HG03457 (cell line): Measurements from ENCODE around the gene PTPRN2.

Source experiments
- ATAC-seq: cut with Tn5 transposase; IDR thresholded peaks from one replicate; pipeline ENCODE4 v1.9.1; 2021; ENCODE audit warnings: moderate number of reproducible peaks; ENCODE audit not compliant: unreplicated experiment

PTPRN2 gene

DNA sequence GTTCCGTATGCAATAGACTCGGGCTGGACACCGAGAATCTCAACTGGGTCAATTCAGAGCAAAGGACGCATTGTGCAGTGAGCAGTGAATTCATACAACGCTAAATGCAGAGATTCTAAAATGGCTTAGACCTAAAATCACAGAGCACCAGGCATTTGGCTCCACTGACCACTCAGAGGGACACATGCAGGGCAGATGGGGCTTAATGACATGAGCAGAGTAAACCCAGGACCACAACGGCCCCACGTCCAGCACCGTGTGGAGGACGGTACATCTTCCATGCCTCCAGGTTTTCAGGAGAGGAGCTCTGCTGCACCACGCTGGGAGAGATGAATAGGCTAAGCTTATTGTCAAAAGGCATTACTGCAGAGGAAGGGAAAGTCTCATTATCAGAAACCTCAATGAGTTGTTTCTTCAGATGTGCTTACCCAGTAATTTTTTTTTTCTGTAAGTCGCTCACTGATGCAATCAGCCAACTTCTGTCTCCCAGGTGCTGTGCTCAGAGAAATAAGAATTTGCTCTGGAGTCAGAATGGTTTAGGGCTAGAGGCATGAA is 555.0 kb downstream of the PTPRN2 start:
- ATAC-seq, result no peak

DNA sequence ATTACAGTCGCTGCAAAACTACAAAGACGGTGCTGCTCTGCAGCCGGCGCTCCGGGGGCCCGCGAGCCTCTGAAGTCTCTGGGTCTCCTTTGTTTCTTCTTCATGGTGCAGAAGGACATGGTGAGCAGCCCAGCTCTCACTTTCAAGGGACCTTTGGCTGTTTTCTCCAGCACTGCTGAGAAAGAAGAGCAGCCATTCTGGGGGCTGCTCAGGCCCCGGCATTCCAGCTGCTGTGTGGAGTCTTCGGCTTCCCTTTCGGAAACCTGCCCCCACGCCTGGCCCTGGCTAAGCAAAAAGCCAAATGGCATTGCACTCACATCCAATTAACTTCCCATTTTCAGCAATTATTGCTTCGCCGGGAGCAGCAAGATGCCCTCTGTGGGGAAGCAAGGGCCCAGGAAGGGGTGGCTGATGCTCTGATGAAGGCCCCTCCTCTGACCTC is 555.7 kb downstream of the PTPRN2 start:
- ATAC-seq, result no peak

DNA sequence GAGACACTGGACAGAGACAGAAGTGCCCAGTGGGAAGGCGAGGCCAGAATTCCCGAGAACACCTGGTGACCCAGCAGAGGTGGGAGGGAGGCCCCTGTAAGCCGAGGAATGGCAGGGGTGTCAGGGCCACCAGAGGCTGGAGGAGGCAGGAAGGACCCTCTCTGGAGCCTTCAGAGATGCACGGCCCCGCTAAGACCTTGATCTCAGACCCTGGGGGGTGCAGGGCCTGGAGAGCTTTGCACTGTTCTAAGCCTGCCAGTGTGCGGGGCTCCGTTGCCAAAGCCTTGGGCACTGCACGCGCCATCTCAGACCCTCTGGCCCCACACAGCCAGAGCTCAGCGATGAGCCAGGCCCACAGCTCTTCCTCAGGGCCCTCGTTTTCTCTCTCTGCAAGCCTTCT is 557.1 kb downstream of the PTPRN2 start:
- no peak for ATAC-seq

DNA sequence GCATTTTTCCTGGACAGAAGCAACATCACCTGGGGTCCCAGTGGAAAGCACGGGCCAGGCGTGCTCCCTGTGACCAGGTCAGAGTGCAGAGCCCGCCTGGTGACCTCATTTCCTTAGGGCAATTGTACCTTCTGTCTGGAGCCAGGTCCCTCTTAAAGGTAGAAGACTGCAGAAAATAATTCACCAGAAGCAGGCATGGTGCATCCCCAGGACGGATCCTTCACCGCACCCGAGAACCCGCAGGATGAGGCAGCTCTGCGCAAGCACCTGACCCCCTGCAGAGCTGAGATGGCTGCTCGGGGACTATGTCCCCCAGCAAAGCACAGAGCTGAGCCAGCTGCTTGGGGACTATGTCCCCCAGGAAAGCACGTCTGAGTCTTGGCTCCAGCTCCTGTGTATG is 557.6 kb downstream of the PTPRN2 start:
- no peak for ATAC-seq

DNA sequence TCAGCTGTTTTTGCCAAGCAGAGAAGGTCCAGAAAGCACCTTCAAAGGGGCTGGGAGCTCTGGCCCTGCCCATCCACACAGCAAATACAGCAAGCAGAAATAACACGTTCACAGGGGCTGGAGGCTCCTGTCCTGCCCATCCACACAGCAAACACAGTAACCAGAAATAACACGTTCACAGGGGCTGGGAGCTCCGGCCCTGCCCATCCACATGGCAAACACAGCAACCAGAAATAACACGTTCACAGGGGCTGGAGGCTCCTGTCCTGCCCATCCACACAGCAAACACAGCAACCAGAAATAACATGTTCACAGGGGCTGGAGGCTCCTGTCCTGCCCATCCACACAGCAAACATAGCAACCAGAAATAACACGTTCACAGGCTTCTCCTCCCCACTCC is 558.1 kb downstream of the PTPRN2 start:
- ATAC-seq, result no peak

DNA sequence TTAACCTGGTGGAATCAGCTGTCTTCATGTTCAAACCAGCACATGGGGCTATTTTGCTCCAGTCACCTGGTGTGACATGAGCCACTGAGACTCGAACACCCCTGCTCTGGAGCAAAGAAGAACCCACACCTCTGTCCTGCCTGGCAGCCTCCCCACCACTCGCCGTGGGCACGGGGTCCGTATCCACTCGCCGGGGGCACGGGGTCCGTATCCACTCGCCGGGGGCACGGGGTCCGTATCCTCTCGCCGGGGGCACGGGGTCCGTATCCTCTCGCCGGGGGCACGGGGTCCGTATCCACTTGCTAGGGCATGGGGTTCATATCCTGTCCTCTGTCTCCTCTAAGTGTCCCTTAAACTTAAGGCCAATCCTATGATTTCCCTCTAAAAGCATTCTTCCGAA is 558.7 kb downstream of the PTPRN2 start:
- no peak for ATAC-seq

DNA sequence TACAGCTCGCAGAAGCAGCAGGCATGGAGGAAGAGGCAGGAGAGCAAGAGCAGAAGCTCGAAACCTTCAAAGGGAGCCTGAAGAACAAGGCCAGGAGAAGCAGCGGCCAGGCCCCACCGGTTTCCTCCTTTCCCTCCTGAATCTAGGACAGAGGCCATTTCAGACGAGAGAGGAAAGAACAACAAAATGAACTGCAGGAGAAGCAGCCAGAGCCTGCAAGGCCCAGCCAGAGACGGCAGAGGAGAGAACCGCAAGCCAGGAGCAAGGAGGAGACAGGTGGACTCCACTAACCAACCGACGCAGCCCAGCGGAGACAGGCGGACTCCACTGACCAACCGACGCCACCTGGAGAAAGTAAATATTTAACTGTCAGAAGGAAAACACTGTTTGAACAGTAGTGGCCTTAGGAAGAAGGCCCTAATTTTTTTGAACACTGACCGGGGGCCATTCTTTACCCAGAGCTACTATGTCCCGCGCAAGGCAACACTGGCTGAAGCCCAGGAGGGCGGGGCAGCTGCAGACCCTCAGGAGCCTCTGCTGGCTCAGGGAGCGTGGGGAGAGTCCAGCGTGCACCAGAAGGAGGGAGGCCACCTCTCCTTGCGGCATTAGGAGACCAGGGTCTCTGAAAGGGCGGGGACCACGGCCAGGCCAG is 559.2 kb downstream of the PTPRN2 start:
- ATAC-seq, result no peak

DNA sequence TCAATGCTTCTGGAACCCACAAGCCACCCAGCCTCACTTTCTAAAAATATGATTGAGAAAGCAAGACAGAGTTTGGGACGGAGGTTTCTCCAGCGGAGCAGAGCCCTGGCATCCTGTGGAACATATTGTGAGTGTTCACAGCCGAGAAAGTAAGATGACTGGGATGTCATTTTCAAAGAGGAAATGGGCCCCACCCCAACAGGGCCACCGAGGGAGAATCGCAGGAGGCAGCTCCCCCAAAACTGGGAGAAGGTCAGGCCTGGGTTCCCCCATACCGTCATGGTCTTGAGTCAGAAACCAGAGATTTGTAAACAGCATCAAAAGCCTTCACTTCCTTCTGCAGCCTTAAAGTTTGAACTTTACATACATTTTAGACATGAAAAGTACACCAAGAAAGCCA is 560.0 kb downstream of the PTPRN2 start:
- ATAC-seq, result no peak

DNA sequence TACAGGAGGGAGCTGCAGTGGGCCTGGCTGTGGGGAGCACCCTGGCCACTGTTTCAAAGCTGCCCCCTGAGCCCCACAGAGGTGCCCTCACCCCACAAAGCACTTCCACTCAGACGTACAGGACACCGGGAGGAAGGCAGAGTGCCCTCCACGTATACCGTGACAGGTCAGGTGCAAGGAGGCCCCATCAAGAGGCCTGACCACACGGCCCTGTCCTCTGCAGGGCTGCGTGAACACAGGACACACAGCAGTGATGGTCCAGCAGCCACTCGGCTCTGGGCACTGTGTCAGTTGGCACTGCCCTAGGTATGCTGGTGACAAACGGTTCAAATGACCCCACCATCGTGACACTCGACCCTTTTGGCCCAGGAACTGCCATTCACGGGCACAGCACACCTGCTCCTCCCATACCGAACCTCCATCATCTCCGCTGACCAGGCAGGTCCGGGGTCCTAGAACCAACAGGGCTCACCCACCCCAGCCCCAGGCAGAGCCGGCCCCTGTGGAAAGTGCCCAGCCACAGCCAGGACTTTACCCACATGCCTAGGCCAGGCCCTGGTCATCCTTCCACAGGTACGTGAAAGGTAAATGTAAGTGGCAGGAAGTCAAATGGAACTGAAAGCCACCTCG is 560.9 kb downstream of the PTPRN2 start:
- ATAC-seq, result no peak

DNA sequence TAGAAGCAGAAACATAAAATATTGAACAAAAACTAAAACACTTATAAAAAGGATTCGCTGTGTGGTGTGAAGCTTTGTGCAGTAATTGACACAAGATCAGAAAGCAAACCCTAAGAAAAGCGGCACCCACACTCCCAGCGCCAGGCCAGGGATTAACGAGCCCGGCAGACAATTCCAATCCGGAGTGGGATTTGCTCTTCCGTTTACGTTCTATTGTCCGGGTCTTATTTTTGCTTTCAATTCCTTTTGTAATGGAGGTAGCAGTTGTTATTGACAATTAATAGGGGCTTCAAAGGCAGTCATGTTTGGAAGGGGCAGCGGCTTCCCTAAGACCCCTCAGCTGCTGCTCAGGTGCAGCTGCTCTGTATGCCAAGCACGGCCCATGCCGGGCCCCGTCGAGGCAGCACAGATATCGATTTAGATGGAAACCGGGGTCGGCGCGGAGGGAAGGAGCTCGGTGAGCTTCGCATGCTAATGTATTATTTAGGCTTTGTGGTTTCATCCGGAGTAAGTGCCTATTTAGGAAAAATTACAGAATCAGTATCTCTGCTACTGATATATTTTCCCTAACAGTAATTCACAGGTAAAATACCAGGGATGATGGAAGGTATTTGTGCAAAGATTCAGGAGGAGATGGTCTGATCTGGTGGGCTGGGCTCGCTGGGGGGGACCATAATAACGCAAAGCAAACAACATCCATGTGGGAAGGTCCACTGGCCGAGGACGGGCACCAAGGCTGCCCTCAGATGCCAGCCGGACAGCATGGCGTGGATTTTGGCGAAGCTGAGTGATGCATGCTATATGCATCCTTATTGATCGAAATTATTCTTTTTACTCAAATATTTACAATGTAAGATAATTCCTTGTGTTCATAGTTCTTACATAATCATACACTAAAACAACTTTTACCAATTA is 561.7 kb downstream of the PTPRN2 start:
- no peak for ATAC-seq

DNA sequence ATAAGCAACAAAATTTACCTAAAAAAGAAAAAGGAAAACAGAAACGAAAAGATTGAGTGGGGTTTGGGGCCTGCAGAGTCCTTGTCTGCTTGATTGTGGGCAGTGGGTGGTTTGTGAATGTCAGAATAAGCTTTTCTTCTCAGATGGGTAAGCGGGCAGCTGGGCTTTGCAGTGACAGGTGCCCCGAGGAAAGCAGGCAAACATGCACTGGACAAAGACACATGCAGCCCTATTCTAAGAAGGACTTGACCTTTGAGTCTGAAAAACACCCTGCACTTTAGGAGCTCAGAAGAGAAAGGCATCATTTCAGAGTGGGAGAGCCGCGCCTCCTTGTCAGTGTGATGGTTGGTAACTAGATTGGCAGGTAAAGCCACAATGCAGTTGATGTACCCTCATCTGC is 562.7 kb downstream of the PTPRN2 start:
- ATAC-seq, result no peak

DNA sequence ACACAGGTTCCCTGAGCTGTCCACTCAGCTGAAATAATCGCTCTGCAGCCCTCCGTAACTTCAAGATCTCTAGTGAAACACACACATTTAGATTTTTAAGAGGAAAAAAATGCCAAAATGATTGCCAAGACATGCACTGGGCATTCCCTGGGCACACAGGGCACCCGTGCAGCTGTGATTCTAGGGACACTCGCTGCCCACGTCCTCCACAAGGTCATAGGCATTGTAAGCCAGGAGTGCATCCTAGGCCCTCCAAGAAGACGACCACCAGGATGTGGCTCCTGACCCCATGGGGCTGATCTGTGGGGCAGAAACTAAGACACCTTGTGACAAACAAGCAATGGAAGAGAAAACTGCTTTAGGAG is 563.3 kb downstream of the PTPRN2 start:
- ATAC-seq, result no peak

DNA sequence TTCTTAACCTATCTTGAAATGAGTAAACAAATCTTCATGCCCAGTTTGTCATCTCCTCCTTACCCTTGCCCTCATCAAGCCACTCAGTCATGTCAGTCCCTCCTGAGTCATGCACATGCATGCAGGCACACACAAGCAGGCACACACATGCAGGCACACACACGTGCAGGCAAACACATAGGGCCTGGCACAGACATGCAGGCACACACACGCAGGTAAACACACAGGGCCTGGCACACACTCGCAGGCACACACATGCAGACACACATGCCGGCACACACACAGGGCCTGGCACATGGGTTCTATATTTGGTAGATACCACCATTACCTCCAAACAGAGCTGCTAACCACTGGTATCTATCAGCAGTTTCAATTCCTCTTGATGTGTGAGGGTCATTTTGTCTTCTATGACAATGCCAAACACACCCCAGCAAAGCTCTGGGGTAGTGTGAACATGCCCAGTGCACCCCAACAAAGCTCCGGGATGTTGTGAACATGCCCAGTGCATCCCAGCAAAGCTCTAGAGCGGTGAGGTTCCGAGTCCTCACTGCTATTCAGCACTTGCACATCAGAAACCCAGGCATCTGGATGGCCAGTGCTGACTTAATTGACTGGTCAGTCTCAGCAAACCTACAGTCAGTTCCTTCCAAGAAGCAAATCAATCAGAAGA is 563.8 kb downstream of the PTPRN2 start:
- ATAC-seq, result no peak

DNA sequence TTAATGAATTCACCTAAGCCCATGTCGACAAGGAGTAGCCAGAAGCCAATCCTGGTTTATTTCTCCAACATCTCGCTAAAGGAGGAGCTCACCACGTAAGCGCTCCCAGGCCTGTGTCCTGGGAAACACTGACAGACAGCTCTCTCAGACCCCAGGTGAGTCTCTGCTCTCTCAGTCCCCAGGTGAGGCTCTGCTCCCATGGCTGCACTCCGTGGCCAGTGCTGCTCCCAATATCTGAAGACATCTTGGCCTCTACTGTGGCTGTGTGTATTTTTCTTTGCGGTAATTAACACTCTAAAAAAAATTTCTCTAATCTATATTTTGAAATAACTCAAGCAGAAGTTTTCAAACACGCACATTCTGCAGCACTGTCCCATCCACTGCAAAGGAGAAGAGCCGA is 564.5 kb downstream of the PTPRN2 start:
- no peak for ATAC-seq

DNA sequence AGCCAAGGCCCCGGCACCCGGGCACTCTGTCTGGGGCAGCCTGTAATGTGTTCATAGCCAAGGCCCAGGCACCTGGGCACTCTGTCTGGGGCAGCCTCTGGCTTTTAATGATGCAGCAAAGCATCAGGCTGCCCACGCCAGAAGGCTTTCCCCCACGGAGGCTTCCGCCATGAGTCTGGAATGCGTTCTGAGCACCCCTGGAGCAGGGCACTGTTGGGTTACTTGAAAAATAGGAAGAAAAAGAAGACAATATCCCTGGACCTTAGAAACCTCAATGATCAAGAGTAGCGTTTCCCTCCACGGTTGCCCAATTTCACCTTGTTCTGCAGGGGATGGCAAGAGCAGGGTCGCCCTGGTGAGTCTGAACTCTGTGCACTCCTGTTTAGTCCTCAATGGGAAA is 565.0 kb downstream of the PTPRN2 start:
- no peak for ATAC-seq

DNA sequence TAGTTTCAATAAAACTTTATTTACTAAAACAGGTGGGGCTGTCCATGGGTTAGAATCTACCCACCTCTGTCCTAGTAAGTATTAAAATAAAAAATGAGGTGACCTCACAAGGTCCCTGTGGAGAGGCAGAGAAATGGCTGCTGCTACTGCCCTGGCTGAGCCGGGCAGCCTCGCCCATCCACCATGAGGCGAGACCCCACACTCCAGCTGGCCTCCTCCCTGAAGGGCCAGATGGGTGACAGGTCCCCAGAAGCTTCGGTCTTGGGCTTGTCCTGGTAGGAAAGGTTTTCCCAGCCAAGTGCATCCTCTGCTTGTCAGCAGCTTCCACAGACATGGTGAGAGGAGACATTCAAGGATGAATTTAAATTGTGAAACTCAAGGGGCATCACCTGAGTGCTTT is 565.8 kb downstream of the PTPRN2 start:
- ATAC-seq, result no peak

DNA sequence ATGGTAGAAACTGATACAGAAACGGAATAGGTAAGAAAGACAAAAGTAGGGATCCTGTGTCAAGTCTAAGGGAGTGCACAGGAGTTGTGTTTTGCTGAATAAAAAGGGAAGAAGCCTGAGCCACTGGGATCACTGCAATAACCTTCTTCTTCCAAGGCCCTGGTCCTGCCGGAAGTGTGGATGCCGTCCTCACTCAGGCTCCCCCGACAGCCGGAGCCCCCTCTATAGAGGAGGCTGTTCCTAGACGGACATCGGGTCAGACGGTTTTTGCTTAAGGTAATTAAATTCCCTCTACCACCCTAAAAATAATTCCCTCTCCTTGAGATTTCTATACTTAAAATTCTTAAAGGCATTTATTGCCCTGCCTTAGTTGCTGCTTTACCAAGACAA is 566.9 kb downstream of the PTPRN2 start:
- ATAC-seq, result no peak

DNA sequence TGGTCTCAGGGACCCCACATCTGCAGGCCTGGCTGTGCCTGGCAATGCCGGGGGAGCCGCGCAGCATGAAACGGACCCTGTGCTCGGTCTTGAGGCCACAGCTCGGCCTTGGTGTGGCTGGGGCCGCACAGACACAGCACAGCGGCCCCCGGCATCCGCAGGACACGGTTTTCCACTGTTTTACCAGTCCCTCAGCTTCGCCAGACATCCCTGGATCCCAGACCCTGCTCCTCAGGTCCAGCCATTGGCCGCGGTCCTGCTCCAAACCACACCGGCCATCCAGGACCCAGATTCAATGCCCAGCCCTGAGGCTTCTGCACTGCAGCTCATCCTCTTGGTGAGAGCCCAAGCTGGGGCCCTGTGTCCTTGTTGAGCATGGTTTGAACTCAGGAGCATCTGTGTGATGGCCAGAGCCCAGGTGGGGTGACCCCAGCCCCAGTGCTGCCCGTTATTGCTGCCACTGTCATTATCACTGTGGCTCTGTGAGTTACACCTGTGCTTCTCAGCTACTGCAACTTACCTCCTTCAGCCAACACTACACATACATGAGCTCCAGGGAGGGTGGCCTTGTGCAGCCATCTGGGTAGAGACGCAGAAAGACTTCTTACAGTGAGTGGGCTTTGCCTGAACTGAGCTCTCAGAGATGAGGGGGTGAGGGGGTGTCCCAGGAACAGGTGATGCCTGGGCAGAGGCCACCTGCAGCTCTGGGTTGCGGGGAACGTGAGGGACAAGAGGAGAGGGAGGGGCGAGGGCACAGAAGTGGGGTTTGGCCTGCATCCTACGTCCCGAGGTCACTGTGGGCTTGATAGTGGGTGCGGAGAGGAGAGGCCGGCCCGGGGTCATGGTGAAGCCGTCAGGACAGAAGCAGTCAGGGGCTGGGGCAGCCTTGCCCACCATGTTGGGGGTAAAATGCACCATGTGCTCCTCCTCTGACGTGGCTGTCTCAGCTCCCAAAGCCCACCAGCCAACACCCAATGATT is 567.6 kb downstream of the PTPRN2 start:
- ATAC-seq, result no peak

DNA sequence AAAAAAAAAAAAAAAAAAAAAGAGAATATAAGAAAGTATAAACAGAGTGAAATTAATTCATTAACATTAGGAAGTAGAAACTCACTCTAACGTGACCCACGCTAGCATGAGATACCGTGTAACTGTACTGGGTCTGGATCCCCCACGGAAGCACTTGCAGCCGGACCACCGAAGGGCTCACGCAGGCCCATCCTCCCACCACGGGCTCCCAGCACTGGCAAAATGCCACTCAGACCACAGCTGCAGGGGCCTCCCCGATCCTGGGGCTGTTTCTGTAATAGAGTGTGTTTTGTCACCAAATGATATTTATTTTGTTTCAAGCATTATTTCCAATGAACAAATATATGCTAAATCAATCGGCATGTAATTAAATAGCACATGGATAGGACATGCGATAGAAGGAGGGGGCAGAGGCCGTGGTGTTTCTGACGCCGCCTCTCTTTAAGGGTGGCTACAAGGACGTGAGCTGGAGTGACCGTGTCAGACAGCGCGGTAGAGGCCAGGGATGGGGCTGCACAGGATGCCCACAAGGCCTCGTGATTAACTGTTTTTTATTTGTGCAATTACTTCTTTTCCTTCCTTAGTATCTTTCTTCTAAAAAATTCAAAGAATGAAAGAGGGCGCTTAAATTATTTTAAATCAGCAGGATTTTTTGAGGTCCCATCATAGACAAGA is 568.5 kb downstream of the PTPRN2 start:
- no peak for ATAC-seq
